ENCODE measurements around the gene RABL6. TPM values are rescaled to one million over a fixed set of nuclear protein-coding genes. Genes with fewer than 3 reads are reported as not detected.
"Not testable (repeated sequence)": the region's sequence is repeated elsewhere in the genome, so short reads cannot be mapped to it uniquely, and the experiment has no call there.

RABL6 gene
- total RNA-seq, 5 donors from 2014 or later (not counting 1 experiment from before 2014, with no cell fraction given) = 60.5 to 86.7 (median 82.8) TPM

DNA sequence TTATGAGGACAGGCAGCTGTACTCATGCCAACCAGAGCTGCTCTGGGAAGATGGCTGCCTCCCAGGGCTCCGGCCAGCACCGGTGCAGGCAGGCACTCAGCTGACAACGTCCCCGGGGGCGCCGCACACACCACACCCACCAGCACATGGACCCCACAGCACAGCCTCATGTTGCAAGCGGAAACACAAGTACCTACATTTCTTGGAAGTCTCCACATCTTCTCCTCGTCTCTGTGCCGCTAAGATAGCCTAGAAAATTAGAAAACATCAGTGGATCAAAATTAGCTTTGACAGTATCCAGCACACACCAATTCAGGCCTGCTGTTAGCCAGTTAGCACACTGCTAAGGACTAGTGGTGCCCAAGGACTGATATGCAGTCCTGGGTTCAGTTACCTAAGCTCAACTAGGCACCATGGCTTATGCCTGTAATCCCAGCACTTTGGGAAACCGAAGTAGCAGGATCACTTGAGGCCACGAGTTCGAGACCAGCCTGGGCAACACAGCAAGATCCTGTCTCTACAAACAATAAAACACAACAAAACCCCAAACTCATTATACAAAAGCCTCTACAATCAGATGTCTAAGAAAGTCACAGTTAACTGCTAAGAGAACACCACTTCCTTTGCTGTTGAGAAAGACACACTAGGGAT lies 56.0 kb downstream of the RABL6 start:
- Mint-ChIP-seq H3K27ac (peak overlapping the region in 1 of 2 donors; percentile 11), H3K4me3 (no peak overlapping the region)

GRCh38 chr9:136865041-136865767 lies 57.5 kb downstream of the RABL6 start:
- Mint-ChIP-seq H3K27me3 (no peaks in the 10 kb centered on the region), H3K4me3 (peak overlapping the region; percentile 76 to 86 (median 83)), H3K27ac (peak overlapping the region; percentile 58 to 61), H3K4me1 (peaks cover 14 to 25% (median 18%) of the 10 kb centered on the region in 3 donors), H3K36me3 (peaks cover 6% of the 10 kb centered on the region), H3K9me3 (no peaks in the 10 kb centered on the region)
- 80% methylated on average over 8 of the region's 11 CpGs for WGBS (ENCODE audit: insufficient coverage)
- POLR2A ChIA-PET = no interaction called here
- Histone ChIP-seq H3K9me3 (no peaks in the 10 kb centered on the region), H3K4me1 (ENCODE audit: control insufficient read depth in 1 of 2, extremely low read depth in 1 of 2, insufficient read depth in 2 of 2, low read length in 2 of 2) (peaks cover 4 to 32% of the 10 kb centered on the region in 2 experiments), H3K4me3 (ENCODE audit: control insufficient read depth in 1 of 2, extremely low read depth in 1 of 2, low read length in 1 of 2) (peak overlapping the region; percentile 7 to 60), H3K36me3 (ENCODE audit: control insufficient read depth in 2 of 2, extremely low read depth in 1 of 2, insufficient read depth in 1 of 2, low read length in 1 of 2) (peaks cover 20 to 30% of the 10 kb centered on the region in 2 donors), H3K27me3 (replicated peaks in 1 of 2; ENCODE audit: control insufficient read depth in 2 of 2, extremely low read depth in 1 of 2, insufficient read depth in 2 of 2, low read length in 1 of 2) (no peaks in the 10 kb centered on the region), H3K27ac (ENCODE audit: low read length) (peak overlapping the region; percentile 40)
- CTCF ChIA-PET = no interaction called here
- ATAC-seq (replicated peaks in 1 of 4) = no peak
- peak in 1 of 35 experiments; percentile 5 for DNase-seq

More for the DNA sequence above, 56.0 kb downstream of the RABL6 start:
- peaks cover 4 to 32% of the 10 kb centered on the region in 2 experiments for H3K4me1 ChIP-seq (ENCODE audit: control insufficient read depth in 1 of 2, extremely low read depth in 1 of 2, insufficient read depth in 2 of 2, low read length in 2 of 2)
- Mint-ChIP-seq H3K27me3 (no peaks in the 10 kb centered on the region), H3K36me3 (peaks cover 6% of the 10 kb centered on the region), H3K9me3 (no peaks in the 10 kb centered on the region), H3K4me1 (peaks cover 14 to 24% (median 18%) of the 10 kb centered on the region in 3 donors)
- 100% methylated on average over 8 of the region's 12 CpGs for WGBS (ENCODE audit: insufficient coverage)
- ChIA-PET POLR2A (no interaction called here), CTCF (no interaction called here)
- H3K4me3 ChIP-seq (ENCODE audit: control insufficient read depth in 1 of 2, extremely low read depth in 1 of 2, low read length in 1 of 2) = no peak overlapping the region
- H3K36me3 ChIP-seq (ENCODE audit: control insufficient read depth in 2 of 2, extremely low read depth in 1 of 2, insufficient read depth in 1 of 2, low read length in 1 of 2) = peaks cover 20 to 30% of the 10 kb centered on the region in 2 donors
- DNase-seq (no peak), ATAC-seq (replicated peaks in 1 of 4) (no peak)
- H3K9me3 ChIP-seq = no peaks in the 10 kb centered on the region
- H3K27ac ChIP-seq (ENCODE audit: low read length) = no peak overlapping the region
- no peaks in the 10 kb centered on the region for H3K27me3 ChIP-seq (replicated peaks in 1 of 2; ENCODE audit: control insufficient read depth in 2 of 2, extremely low read depth in 1 of 2, insufficient read depth in 2 of 2, low read length in 1 of 2)

GRCh38 chr9:136865768-136866103 lies 58.0 kb downstream of the RABL6 start:
- Histone ChIP-seq H3K27me3 (replicated peaks in 1 of 2; ENCODE audit: control insufficient read depth in 2 of 2, extremely low read depth in 1 of 2, insufficient read depth in 2 of 2, low read length in 1 of 2) (no peaks in the 10 kb centered on the region), H3K4me3 (ENCODE audit: control insufficient read depth in 1 of 2, extremely low read depth in 1 of 2, low read length in 1 of 2) (peak overlapping the region; percentile 58 to 60), H3K4me1 (ENCODE audit: control insufficient read depth in 1 of 2, extremely low read depth in 1 of 2, insufficient read depth in 2 of 2, low read length in 2 of 2) (peaks cover 4 to 32% of the 10 kb centered on the region in 2 experiments), H3K9me3 (no peaks in the 10 kb centered on the region), H3K27ac (ENCODE audit: low read length) (peak overlapping the region; percentile 52), H3K36me3 (ENCODE audit: control insufficient read depth in 2 of 2, extremely low read depth in 1 of 2, insufficient read depth in 1 of 2, low read length in 1 of 2) (peaks cover 17 to 29% of the 10 kb centered on the region in 2 donors)
- Mint-ChIP-seq H3K36me3 (peaks cover 6% of the 10 kb centered on the region), H3K4me3 (peak overlapping the region; percentile 76 to 86 (median 83)), H3K27ac (peak overlapping the region; percentile 58 to 61), H3K27me3 (no peaks in the 10 kb centered on the region), H3K4me1 (peaks cover 14 to 25% (median 18%) of the 10 kb centered on the region in 3 donors), H3K9me3 (no peaks in the 10 kb centered on the region)
- 0% methylated on average over 9 of the region's 20 CpGs for WGBS (ENCODE audit: insufficient coverage)
- ChIA-PET CTCF (interaction anchor here in 1 of 2 donors (0.6 kb wide), 1 partner anchor 353 kb away, joined by 5 read pairs; no protein-coding TSS in a partner anchor), POLR2A (no interaction called here)
- DNase-seq (no peak), ATAC-seq (replicated peaks in 1 of 4) (peak in 3 of 4 experiments; percentile 9 to 16 (median 11))

- H3K36me3 Mint-ChIP-seq; DNase-seq; H3K27me3 ChIP-seq (replicated peaks in 1 of 2; ENCODE audit: control insufficient read depth in 2 of 2, extremely low read depth in 1 of 2, insufficient read depth in 2 of 2, low read length in 1 of 2); H3K9me3 ChIP-seq; ATAC-seq (replicated peaks in 1 of 4); CTCF ChIA-PET; H3K27me3 Mint-ChIP-seq; POLR2A ChIA-PET; H3K9me3 Mint-ChIP-seq: not testable (repeated sequence)
- H3K36me3 ChIP-seq (ENCODE audit: control insufficient read depth in 2 of 2, extremely low read depth in 1 of 2, insufficient read depth in 1 of 2, low read length in 1 of 2) = peaks cover 9 to 19% of the 10 kb centered on the region in 2 donors
- WGBS (ENCODE audit: insufficient coverage) = 81% methylated on average over 8 of the region's 29 CpGs
- peak overlapping the region; percentile 36 to 48 for H3K4me3 ChIP-seq (ENCODE audit: control insufficient read depth in 1 of 2, extremely low read depth in 1 of 2, low read length in 1 of 2)
- Mint-ChIP-seq H3K4me1 (peaks cover 14 to 25% (median 18%) of the 10 kb centered on the region in 3 donors), H3K4me3 (peak overlapping the region; percentile 72 to 86 (median 76)), H3K27ac (peak overlapping the region in 1 of 2 donors; percentile 16)
- H3K27ac ChIP-seq (ENCODE audit: low read length) = peak overlapping the region; percentile 47
- H3K4me1 ChIP-seq (ENCODE audit: control insufficient read depth in 1 of 2, extremely low read depth in 1 of 2, insufficient read depth in 2 of 2, low read length in 2 of 2) = peaks cover 4 to 31% of the 10 kb centered on the region in 2 experiments
Measured at GRCh38 chr9:136866898-136867421, 59.2 kb downstream of the RABL6 start.

DNA sequence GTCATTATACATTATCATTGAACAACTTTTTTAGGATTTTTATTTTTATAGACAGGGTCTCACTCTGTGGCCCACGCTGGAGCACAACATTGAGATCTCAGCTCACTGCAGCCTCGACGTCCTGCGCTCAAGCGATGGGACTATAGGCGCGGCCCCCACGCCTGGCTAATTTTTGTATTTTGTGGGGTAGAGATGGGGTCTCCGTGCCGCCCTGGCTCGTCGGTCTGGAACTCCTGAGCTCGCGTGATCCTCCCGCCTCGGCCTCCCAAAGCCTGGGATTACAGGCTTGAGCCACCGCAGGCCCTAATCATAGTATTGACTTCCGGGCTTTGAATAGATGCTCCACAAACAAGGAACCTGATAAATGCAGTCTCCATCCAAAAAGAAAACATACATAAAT lies 59.7 kb downstream of the RABL6 start:
- peak overlapping the region in 1 of 2 donors; percentile 6 for H3K27ac Mint-ChIP-seq
- Histone ChIP-seq H3K9me3 (no peaks in the 10 kb centered on the region), H3K4me1 (ENCODE audit: control insufficient read depth in 1 of 2, extremely low read depth in 1 of 2, insufficient read depth in 2 of 2, low read length in 2 of 2) (peaks cover 4 to 31% of the 10 kb centered on the region in 2 experiments), H3K27me3 (replicated peaks in 1 of 2; ENCODE audit: control insufficient read depth in 2 of 2, extremely low read depth in 1 of 2, insufficient read depth in 2 of 2, low read length in 1 of 2) (no peaks in the 10 kb centered on the region), H3K4me3 (ENCODE audit: control insufficient read depth in 1 of 2, extremely low read depth in 1 of 2, low read length in 1 of 2) (no peak overlapping the region), H3K27ac (ENCODE audit: low read length) (no peak overlapping the region), H3K36me3 (ENCODE audit: control insufficient read depth in 2 of 2, extremely low read depth in 1 of 2, insufficient read depth in 1 of 2, low read length in 1 of 2) (peaks cover 4 to 14% of the 10 kb centered on the region in 2 donors)
- no peaks in the 10 kb centered on the region for H3K9me3 Mint-ChIP-seq
- POLR2A ChIA-PET = no interaction called here
- WGBS (ENCODE audit: insufficient coverage) = no CpG with 5 or more reads among the region's 18 CpGs
- ATAC-seq (replicated peaks in 1 of 4) (no peak), DNase-seq (no peak)
- H3K27me3 Mint-ChIP-seq = no peaks in the 10 kb centered on the region
- peaks cover 3% of the 10 kb centered on the region for H3K36me3 Mint-ChIP-seq
- CTCF ChIA-PET = no interaction called here
- peak overlapping the region; percentile 72 to 86 (median 76) for H3K4me3 Mint-ChIP-seq
- peaks cover 14 to 25% (median 18%) of the 10 kb centered on the region in 3 donors for H3K4me1 Mint-ChIP-seq

DNA sequence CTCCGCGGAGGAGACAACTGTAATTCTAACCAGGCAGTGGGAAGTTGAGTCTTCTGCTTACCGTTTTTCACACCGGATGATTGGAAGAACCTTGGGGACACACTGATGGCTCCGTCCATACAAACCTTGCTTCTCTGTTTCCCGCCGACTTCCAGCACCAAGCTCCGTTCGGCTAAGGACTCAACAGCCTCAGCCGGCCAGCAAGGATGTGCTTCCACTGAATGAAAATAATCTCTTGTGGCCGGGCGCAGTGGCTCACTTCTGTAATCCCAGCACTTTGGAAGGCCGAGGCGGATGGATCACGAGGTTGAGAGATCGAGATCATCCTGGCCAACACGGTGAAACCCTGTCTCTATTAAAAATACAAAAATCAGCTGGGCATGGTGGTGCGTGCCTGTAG lies 60.2 kb downstream of the RABL6 start:
- no peaks in the 10 kb centered on the region for H3K9me3 ChIP-seq
- no peaks in the 10 kb centered on the region for H3K9me3 Mint-ChIP-seq
- peaks cover 14 to 25% (median 18%) of the 10 kb centered on the region in 3 donors for H3K4me1 Mint-ChIP-seq

More for the DNA sequence above, 60.2 kb downstream of the RABL6 start:
- Histone ChIP-seq H3K27ac (ENCODE audit: low read length) (no peak overlapping the region), H3K27me3 (replicated peaks in 1 of 2; ENCODE audit: control insufficient read depth in 2 of 2, extremely low read depth in 1 of 2, insufficient read depth in 2 of 2, low read length in 1 of 2) (no peaks in the 10 kb centered on the region), H3K4me3 (ENCODE audit: control insufficient read depth in 1 of 2, extremely low read depth in 1 of 2, low read length in 1 of 2) (no peak overlapping the region), H3K4me1 (ENCODE audit: control insufficient read depth in 1 of 2, extremely low read depth in 1 of 2, insufficient read depth in 2 of 2, low read length in 2 of 2) (peaks cover 4 to 31% of the 10 kb centered on the region in 2 experiments), H3K36me3 (ENCODE audit: control insufficient read depth in 2 of 2, extremely low read depth in 1 of 2, insufficient read depth in 1 of 2, low read length in 1 of 2) (peaks cover 2 to 10% of the 10 kb centered on the region in 2 donors)
- peak overlapping the region; percentile 9 to 86 (median 76) for H3K4me3 Mint-ChIP-seq
- POLR2A ChIA-PET = no interaction called here
- CTCF ChIA-PET = no interaction called here
- H3K36me3 Mint-ChIP-seq = peaks cover 3% of the 10 kb centered on the region
- DNase-seq = no peak
- no peak overlapping the region for H3K27ac Mint-ChIP-seq
- over 99% methylated on average over 17 of the region's 18 CpGs for WGBS (ENCODE audit: insufficient coverage)
- ATAC-seq (replicated peaks in 1 of 4) = no peak
- no peaks in the 10 kb centered on the region for H3K27me3 Mint-ChIP-seq

Data from T-cell (primary cell).